ENCODE measurements around the gene TAF10. TPM values are rescaled to one million over a fixed set of nuclear protein-coding genes. Genes with fewer than 3 reads are reported as not detected.

TAF10 gene
- total and polyA plus RNA-seq, 2 of the 13 experiments (the other 11 are each of a cell fraction or from before 2014, with no cell fraction given): 71.3 to 134 TPM

DNA sequence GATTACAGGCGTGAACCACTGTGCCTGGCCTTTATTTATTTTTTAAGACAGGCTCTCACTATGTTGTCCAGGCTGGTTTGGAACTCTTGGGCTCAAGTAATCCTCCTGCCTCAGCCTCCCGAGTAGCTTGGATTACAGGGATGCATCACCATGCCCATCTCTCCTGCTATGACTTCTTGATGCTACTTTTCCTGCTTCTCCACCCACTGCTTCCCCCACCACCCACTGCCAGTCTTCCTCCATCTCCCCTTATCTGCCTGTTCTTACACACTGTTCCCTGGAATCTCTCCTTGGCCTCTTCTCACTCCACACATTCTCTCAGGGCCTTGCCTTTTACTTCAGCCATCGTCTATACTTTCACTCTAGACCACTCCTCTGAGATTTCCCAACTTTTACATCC, 24.5 kb upstream of the TAF10 start:
- Histone ChIP-seq H3K4me2 (ENCODE audit: low read depth, low read length) (no peak overlapping the region), H3K4me3 (replicated peaks in 1 of 3; ENCODE audit: insufficient read depth in 1 of 3, low read depth in 2 of 3, low read length in 3 of 3) (no peak overlapping the region), H3K9ac (ENCODE audit: insufficient read depth, low read depth, low read length) (no peak overlapping the region), H3K27me3 (ENCODE audit: control insufficient read depth in 1 of 2, insufficient read depth in 2 of 2, low read length in 2 of 2) (peaks cover 7 to 51% of the 10 kb centered on the region in 2 experiments; a peak in 3 of 5 replicates), H3K9me3 (ENCODE audit: low read length) (no peaks in the 10 kb centered on the region), H3K27ac (ENCODE audit: extremely low read length, insufficient read depth, low read length) (no peak overlapping the region), H3K4me1 (ENCODE audit: insufficient read depth, low read length) (peaks cover 55% of the 10 kb centered on the region), H3K79me2 (ENCODE audit: insufficient read depth, low read length) (no peaks in the 10 kb centered on the region), H4K20me1 (ENCODE audit: insufficient read depth, low read length) (no peaks in the 10 kb centered on the region), H3K36me3 (replicated peaks in 1 of 2; ENCODE audit: control insufficient read depth in 1 of 2, insufficient read depth in 2 of 2, low read length in 2 of 2) (no peaks in the 10 kb centered on the region), H2AFZ (ENCODE audit: low read length) (no peak overlapping the region)
- 46% methylated on average over 3 of the region's 3 CpGs for WGBS (ENCODE audit: low lambda C conversion rate)
- FAIRE-seq: no peak
- DNase-seq (ENCODE audit: low spot score): no peak
- intact Hi-C loops (cut with micrococcal nuclease; ENCODE audit: unreplicated experiment) (no loop called here), in situ Hi-C loops (cut with HindIII; ENCODE audit: extremely low pct_ligation_motif_present, low pct_unique_long_range_greater_than_20kb) (no loop called here)
- no TSS peak for BruUV-seq (replicated peaks)
- POLR2A ChIA-PET: no interaction called here
- CTCF ChIA-PET (ENCODE audit: low intra/inter-chr PET ratio, low total read pairs): no interaction called here
- ATAC-seq: no peak
- TF ChIP-seq FOXK1 (CRISPR knock-in tag; IDR thresholded peaks at IDR 0.05; ENCODE audit: borderline replicate concordance, low read depth) (no peak), HOXA5 (CRISPR knock-in tag; IDR thresholded peaks at IDR 0.05) (no peak), PAX8 (CRISPR knock-in tag; IDR thresholded peaks at IDR 0.05; ENCODE audit: borderline replicate concordance) (no peak)
- TF ChIP-seq, protein P1, sequence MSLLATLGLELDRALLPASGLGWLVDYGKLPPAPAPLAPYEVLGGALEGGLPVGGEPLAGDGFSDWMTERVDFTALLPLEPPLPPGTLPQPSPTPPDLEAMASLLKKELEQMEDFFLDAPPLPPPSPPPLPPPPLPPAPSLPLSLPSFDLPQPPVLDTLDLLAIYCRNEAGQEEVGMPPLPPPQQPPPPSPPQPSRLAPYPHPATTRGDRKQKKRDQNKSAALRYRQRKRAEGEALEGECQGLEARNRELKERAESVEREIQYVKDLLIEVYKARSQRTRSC (CRISPR knock-in tag; IDR thresholded peaks at IDR 0.05; ENCODE audit: low read depth): no peak

DNA sequence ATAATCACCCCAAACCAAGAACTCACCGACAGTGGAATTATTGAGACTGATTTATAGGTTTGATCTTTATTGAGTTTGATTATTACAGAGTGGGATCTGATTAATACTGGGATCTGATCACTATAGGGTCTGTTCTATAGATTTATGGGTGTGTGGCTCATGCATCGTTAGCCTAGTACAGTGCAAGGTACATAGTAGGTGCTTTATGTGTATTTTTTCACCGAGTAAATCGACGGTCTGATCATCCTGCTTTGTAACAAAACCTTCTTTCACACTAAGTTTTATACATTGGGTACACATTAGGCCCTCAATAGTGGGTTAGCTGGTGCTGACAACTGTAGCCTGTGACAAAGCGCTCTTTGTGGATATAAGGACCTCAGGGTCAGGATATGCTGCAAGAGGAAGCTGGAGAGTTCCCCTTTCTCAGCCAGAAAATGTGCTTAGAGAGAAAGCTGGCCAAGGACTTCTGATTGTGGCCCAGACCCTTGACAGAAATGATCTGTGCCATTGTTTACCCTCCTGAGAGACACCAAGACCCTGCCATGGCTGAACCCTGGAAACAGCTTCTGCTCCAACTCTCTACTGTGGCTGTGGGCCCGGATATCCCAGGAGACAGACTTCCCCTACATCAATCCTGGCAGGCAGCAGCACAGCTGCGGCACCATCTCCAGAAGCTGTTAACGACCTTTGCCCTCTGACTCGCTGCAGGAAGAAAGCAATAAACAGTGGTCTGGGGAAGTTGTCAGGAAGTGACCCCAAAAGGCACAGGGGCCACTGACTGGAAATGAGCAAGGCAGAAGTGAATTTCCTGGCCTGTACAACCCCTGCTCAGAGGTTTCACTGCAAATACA, 23.3 kb upstream of the TAF10 start:
- Histone ChIP-seq H3K27me3 (ENCODE audit: control insufficient read depth in 1 of 2, insufficient read depth in 2 of 2, low read length in 2 of 2) (peaks cover 7 to 52% of the 10 kb centered on the region in 2 experiments; a peak in 3 of 5 replicates), H3K9me3 (ENCODE audit: low read length) (no peaks in the 10 kb centered on the region), H3K9ac (ENCODE audit: insufficient read depth, low read depth, low read length) (no peak overlapping the region), H3K4me3 (replicated peaks in 1 of 3; ENCODE audit: insufficient read depth in 1 of 3, low read depth in 2 of 3, low read length in 3 of 3) (peak overlapping the region in 1 of 3 experiments; percentile 44; a peak in 2 of 6 replicates), H3K4me2 (ENCODE audit: low read depth, low read length) (peak overlapping the region; percentile 75), H4K20me1 (ENCODE audit: insufficient read depth, low read length) (no peaks in the 10 kb centered on the region), H3K36me3 (replicated peaks in 1 of 2; ENCODE audit: control insufficient read depth in 1 of 2, insufficient read depth in 2 of 2, low read length in 2 of 2) (no peaks in the 10 kb centered on the region), H2AFZ (ENCODE audit: low read length) (peak overlapping the region; percentile 64), H3K27ac (ENCODE audit: extremely low read length, insufficient read depth, low read length) (peak overlapping the region; percentile 45), H3K4me1 (ENCODE audit: insufficient read depth, low read length) (peaks cover 50% of the 10 kb centered on the region), H3K79me2 (ENCODE audit: insufficient read depth, low read length) (no peaks in the 10 kb centered on the region)
- BruUV-seq (replicated peaks): no TSS peak
- DNase-seq (ENCODE audit: low spot score) (peak; percentile 40), ATAC-seq (peak; percentile 56), FAIRE-seq (peak; percentile 53)
- intact Hi-C loops (cut with micrococcal nuclease; ENCODE audit: unreplicated experiment): no loop called here
- ChIA-PET CTCF (ENCODE audit: low intra/inter-chr PET ratio, low total read pairs) (no interaction called here), POLR2A (interaction anchor here (1.0 to 1.6 kb wide), 5 partner anchors 10 to 48 kb away, joined by 4 to 12 read pairs (median 5); partner anchors contain the start of genes MRPL17, TAF10 and TPP1)
- WGBS (ENCODE audit: low lambda C conversion rate): 12% methylated on average over 9 of the region's 10 CpGs
- in situ Hi-C loops (cut with HindIII; ENCODE audit: extremely low pct_ligation_motif_present, low pct_unique_long_range_greater_than_20kb): no loop called here
- TF ChIP-seq CENPX (CRISPR knock-in tag; IDR thresholded peaks at IDR 0.05): no peak
- no peak for TF ChIP-seq ZNF781 (CRISPR knock-in tag; IDR thresholded peaks at IDR 0.05; ENCODE audit: borderline replicate concordance, not compliant biosample characterization)
- TF ChIP-seq HMG20A (CRISPR knock-in tag; IDR thresholded peaks at IDR 0.05; ENCODE audit: borderline replicate concordance): peak; percentile 50
- TF ChIP-seq SRSF1 (optimal IDR thresholded peaks at IDR 0.05; ENCODE audit: low read depth, low read length): no peak
- TF ChIP-seq KAT7 (CRISPR knock-in tag; IDR thresholded peaks at IDR 0.05; ENCODE audit: borderline replicate concordance): no peak
- TF ChIP-seq, protein P2, sequence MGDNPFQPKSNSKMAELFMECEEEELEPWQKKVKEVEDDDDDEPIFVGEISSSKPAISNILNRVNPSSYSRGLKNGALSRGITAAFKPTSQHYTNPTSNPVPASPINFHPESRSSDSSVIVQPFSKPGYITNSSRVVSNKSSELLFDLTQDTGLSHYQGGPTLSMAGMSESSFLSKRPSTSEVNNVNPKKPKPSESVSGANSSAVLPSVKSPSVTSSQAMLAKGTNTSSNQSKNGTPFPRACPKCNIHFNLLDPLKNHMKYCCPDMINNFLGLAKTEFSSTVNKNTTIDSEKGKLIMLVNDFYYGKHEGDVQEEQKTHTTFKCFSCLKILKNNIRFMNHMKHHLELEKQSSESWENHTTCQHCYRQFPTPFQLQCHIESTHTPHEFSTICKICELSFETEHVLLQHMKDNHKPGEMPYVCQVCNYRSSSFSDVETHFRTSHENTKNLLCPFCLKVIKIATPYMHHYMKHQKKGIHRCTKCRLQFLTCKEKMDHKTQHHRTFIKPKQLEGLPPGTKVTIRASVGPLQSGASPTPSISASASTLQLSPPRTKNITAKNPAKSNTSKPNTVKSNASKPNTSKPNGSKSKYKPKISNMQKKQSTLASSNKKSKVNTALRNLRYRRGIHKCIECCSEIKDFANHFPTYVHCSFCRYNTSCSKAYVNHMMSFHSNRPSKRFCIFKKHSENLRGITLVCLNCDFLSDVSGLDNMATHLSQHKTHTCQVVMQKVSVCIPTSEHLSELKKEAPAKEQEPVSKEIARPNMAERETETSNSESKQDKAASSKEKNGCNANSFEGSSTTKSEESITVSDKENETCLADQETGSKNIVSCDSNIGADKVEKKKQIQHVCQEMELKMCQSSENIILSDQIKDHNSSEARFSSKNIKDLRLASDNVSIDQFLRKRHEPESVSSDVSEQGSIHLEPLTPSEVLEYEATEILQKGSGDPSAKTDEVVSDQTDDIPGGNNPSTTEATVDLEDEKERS (CRISPR knock-in tag; IDR thresholded peaks at IDR 0.05): no peak
- no peak for TF ChIP-seq RFXANK (CRISPR knock-in tag; IDR thresholded peaks at IDR 0.05)
- no peak for TF ChIP-seq ZBTB7A (CRISPR knock-in tag; IDR thresholded peaks at IDR 0.05)
- no peak for TF ChIP-seq STAG1 (CRISPR knock-in tag; IDR thresholded peaks at IDR 0.05)
- TF ChIP-seq ZC3H4 (CRISPR knock-in tag; IDR thresholded peaks at IDR 0.05; ENCODE audit: borderline replicate concordance): no peak

Data from HepG2 (cell line).